Esophagus muscularis mucosa (tissue), 4 donors: ENCODE data around the gene TNFAIP6.

Experiments
- CTCF ChIP-seq, 3 experiments: fragments of 200-600 bp in 2 of 3; fragments of 450-650 bp in 1 of 3; sonication (generic) in 2 of 3; IDR thresholded peaks; one replicate each; pipeline ENCODE4 v1.5.1; 2017 to 2019; ENCODE audit warnings: antibody characterized with exemption in 3 of 3, mild to moderate bottlenecking in 2 of 3, moderate library complexity in 1 of 3
- EP300 ChIP-seq: sonication (generic); formaldehyde crosslinking; IDR thresholded peaks from one replicate; pipeline ENCODE4 v1.6.1; 2017; ENCODE audit warnings: antibody characterized with exemption
- POLR2A ChIP-seq: fragments of 450-650 bp; IDR thresholded peaks from one replicate; pipeline ENCODE4 v1.6.1; 2017; ENCODE audit warnings: antibody characterized with exemption, moderate library complexity, mild to moderate bottlenecking, low read depth
- POLR2AphosphoS5 ChIP-seq, 2 donors: sonication (generic); formaldehyde crosslinking; IDR thresholded peaks; one replicate each; pipeline ENCODE4 v1.6.1; 2017; ENCODE audit warnings: antibody characterized with exemption in 2 of 2

- TF ChIP-seq POLR2A = no peak
- TF ChIP-seq POLR2AphosphoS5 (IDR thresholded peaks at IDR 0.05) = no peak
- no peak for TF ChIP-seq CTCF (IDR thresholded peaks at IDR 0.05)
- no peak for TF ChIP-seq EP300
Observed at GRCh38 chr2:151399981-151400380, 42.6 kb downstream of the TNFAIP6 start.
